HG03175 (cell line): Measurements from ENCODE around the gene CLASP1.
"Not testable (repeated sequence)": the region's sequence is repeated elsewhere in the genome, so short reads cannot be mapped to it uniquely, and the experiment has no call there.

Source experiments
- ATAC-seq: cut with Tn5 transposase; IDR thresholded peaks from one replicate; pipeline ENCODE4 v1.9.1; 2021; ENCODE audit warnings: mild to moderate bottlenecking, moderate library complexity; ENCODE audit not compliant: unreplicated experiment

CLASP1 gene

GRCh38 chr2:121356058-121356640 lies 293.1 kb downstream of the CLASP1 start:
- ATAC-seq = no peak

DNA sequence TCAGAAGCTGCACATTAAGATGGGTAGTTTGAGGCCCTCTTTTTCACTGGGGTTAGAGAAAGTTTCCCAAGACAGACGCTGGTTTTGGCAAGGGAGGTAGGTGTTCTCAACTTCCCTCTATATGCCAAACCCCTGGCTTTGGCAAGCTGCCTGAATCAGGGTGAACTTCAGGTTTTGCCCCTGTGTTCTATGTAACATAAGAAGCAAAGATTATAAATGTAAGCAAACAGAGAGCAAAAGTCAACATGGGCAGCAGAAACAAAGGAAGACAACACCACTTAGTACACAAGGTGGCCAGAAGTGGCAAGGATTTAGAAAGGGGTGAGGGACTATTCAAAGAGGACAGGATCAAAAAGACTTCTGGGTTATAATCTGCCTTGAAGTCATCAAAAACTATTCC lies 293.8 kb downstream of the CLASP1 start:
- ATAC-seq = no peak

DNA sequence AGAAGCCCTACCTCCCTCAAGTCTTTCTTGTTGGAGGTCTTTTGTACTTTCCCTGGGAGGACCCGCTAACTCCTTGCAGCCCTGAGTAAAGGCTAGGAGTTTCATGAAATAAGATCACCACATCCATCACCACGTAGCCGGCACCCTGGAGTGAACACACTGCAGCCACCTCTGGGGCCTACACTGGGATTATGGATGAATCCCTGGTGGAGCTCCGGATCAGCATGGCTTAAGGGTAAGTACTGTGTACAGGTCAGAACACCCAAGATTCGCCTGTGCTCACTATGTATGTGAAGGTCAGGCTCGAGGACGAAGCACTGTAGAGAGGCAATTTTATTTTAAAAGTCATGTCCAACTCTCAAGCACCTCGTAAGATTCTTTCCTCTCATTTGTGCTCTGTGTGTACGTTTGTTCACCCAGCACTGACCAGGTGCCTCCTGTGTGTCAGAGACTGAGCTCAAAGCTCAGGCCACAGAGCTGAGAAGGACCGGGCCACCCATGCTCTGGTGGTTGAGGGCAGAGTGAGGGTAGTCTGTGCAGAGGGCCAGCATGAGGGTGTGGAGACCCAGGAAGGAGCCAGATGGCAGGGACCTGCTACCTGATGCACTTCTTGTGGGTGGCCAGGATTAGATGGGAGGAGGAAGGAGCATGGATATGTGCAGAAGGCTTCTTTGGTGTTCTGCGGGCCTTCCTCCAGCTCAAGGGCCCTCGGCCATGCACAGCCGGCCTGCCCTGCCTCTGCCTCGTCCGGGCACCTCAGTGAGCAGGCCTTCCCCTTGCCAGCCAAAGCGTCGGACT lies 297.5 kb downstream of the CLASP1 start:
- ATAC-seq = no peak

DNA sequence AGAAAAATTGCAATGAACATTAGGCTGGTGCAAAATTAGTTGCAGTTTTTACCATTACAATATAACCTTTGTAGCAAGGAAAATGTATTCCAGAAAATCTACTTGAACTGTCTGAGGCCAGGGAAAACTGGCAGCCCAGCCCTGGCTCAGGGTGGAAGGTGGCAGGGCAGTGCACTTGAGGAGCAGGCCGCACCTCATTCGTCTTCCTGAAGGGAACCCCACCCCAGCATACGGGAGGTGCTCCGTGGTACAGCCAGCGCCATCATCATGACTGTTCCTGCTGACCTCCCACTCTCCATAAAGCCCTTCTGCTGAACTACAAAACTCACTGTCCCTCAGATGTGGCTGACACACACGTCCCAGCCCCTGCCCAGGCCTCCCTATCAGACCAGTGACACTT lies 298.4 kb downstream of the CLASP1 start:
- no peak for ATAC-seq

- ATAC-seq = no peak
Observed at GRCh38 chr2:121350402-121350775, 298.9 kb downstream of the CLASP1 start.

GRCh38 chr2:121349721-121350401 lies 299.4 kb downstream of the CLASP1 start:
- ATAC-seq = no peak

GRCh38 chr2:121348128-121348740 lies 301.0 kb downstream of the CLASP1 start:
- no peak for ATAC-seq

- ATAC-seq = no peak
Observed at GRCh38 chr2:121346859-121347258, 302.4 kb downstream of the CLASP1 start.

GRCh38 chr2:121346407-121346806 lies 302.9 kb downstream of the CLASP1 start:
- ATAC-seq = no peak

- no peak for ATAC-seq
Observed at GRCh38 chr2:121345887-121346286, 303.4 kb downstream of the CLASP1 start.

- ATAC-seq = no peak
Observed at GRCh38 chr2:121345101-121345500, 304.2 kb downstream of the CLASP1 start.

DNA sequence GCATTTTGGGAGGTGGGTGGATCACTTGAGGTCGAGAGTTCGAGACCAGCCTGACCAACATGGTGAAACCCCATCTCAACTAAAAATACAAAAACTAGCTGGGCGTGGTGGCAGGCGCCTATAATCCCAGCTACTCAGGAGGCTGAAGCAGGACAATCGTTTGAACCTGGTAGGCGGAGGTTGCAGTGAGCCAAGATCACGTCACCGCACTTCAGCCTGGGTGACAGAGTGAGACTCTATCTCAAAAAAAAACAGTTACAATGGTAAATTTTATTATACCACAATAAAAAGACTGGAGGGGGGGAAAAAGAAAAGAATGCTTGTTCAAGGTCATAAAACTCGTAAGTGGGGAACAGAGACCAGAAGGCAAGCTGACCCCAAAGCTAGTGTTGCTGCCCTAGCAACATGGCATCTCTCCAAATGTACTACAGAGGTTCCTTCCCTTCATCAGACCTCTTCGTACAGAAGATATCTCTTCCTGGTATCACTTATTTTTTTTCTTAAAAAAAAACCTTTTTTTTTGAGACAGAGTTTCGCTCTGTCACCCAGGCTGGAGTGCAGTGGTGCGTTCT lies 305.3 kb downstream of the CLASP1 start:
- not testable (repeated sequence) for ATAC-seq

DNA sequence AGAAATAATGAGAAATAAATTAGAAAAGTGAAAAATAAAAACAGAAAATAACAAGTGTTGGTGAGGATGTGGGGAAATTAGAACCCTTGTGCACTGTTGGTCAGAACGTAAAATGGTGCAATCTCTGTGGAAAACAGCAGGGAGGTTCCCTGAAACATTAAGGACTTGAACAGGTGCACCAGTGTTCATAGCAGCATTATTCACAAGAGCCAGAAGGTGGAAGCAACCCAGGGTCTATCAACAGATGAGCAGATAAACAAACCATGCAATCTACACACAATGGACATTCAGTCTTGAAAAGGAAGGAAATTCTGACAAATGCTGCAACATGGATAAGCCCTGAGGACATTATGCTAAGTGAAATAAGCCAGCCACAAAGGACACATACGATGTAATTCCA lies 306.1 kb downstream of the CLASP1 start:
- ATAC-seq = no peak

DNA sequence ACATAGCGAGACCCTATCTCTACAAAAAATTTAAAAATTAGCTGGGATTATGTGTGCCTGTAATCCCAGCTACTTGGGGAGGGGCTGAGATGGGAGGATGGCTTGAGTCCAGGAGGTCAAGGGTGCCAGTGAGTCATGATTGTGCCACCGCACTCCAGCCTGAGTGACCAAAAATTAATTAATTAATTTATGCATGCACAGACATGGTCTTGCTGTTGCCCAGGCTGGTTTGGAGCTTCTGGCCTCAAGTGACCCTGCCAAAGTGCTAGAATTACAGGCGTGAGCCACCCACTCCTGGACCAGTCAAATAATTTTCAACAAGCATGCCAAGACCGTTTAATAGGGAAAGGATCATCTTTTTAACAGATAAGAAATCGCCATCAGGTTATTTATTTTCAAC lies 306.5 kb downstream of the CLASP1 start:
- no peak for ATAC-seq

GRCh38 chr2:121340926-121341325 lies 308.3 kb downstream of the CLASP1 start:
- ATAC-seq = no peak

DNA sequence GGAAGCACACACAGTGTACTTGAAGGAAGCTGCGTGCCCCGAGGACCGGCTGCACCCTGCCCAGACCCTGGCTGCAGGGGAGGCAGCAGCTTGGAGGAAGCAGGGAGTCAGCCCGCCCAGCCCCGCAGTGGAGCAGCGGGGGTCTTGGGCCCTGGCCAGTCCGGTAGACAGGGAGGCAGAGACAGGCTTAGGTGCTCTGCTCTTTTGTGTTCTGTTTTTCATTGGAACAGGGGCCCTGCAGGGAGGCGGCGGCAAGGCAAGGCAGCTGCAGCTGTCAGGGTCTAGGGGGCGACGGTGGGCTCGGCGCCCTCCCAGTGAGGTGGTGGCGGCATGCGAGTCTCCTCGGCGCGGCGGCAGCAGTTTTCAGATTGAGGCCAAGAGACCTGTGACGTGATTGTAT lies 311.0 kb downstream of the CLASP1 start:
- ATAC-seq = no peak

- ATAC-seq = no peak
Observed at GRCh38 chr2:121336528-121337294, 312.6 kb downstream of the CLASP1 start.

- no peak for ATAC-seq
Observed at GRCh38 chr2:121335294-121336290, 313.7 kb downstream of the CLASP1 start.

DNA sequence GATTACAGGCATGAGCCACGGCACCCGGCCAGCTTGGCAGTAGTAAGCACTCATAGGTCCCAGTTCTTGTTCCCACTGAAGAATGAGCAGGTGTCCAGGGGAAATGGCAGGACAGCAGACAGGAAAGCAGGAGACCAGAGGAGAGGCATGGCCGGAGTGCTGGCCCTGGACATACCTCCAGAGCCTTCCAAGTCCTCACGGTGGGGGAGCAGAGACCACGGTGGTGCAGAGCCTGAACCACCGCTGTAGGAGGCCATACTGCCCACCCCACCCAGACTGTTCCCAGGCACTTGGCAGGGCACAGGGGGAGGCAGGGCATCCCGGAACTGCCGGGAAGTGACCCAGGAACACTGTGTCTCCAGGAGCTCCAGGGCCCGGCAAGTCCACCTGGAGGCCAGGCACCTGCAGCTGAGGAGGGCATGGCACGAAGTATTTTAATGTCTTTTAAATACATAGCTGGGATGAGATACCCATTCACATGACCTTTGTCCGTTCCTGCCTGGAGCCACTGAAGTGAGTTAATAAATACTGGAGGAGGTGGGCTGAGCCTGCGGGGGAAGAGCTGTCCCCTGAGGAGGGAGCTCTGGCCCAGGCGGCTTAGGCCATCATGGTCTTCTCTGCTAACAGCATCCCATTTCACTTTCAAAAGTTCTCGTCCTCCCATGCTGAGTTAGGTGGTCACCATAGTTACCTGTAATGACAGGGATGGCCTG lies 314.5 kb downstream of the CLASP1 start:
- peak; percentile 15 for ATAC-seq
